Panc1 (cell line): ENCODE data around the gene ESF1. TPM values are rescaled to one million over a fixed set of nuclear protein-coding genes. Genes with fewer than 3 reads are reported as not detected.

Experiments
- ATAC-seq: fragments of 200-7000 bp; cut with Tn5 transposase; 2 replicates; pipeline ENCODE4 v1.9.1; 2020; ENCODE audit warnings: mild to moderate bottlenecking, moderate library complexity
- BruUV-seq: library from RNA; stranded (reverse); fragments of 400-500 nt; replicated peaks from 2 replicates; lab custom pipeline; 2021; lab: Mats Ljungman, UMichigan
- CTCF ChIA-PET: fragments of 300-600 bp; sonication (Branson Sonifier 250); formaldehyde crosslinking; loops from one replicate; lab custom pipeline; 2022; ENCODE audit warnings: antibody characterized with exemption; lab: Charles Lee
- POLR2A ChIA-PET: fragments of 300-600 bp; sonication (Branson Sonifier 250); formaldehyde crosslinking; loops from one replicate; lab custom pipeline; 2022; ENCODE audit warnings: antibody characterized with exemption; lab: Charles Lee
- DNase-seq: peaks from one replicate; pipeline ENCODE4 v3.0.0-alpha.2; 2010; ENCODE audit warnings: low read depth, low spot score
- H3K27ac ChIP-seq: 2 replicates; pipeline ENCODE4 v1.5.1; 2011; ENCODE audit warnings: mild to moderate bottlenecking, low read length, inconsistent platforms
- H3K27me3 ChIP-seq: fragments of 200-500 bp; sonication (Bioruptor generic); 2 replicates; pipeline ENCODE4 v1.6.0; 2014; ENCODE audit warnings: low read length, inconsistent platforms; ENCODE audit not compliant: control insufficient read depth, insufficient read depth
- H3K36me3 ChIP-seq: fragments of 200-500 bp; sonication (Bioruptor generic); 2 replicates; pipeline ENCODE4 v1.5.1; 2014; ENCODE audit warnings: inconsistent platforms, mild to moderate bottlenecking, low read length, moderate library complexity; ENCODE audit not compliant: control insufficient read depth, insufficient read depth
- H3K4me1 ChIP-seq: 2 replicates; pipeline ENCODE4 v1.5.1; 2011; ENCODE audit warnings: inconsistent platforms, mild to moderate bottlenecking, low read length, moderate library complexity; ENCODE audit not compliant: control insufficient read depth, insufficient read depth
- H3K4me3 ChIP-seq, 2 experiments: 2 replicates each; pipeline ENCODE4 v1.5.1; 2011 to 2012; ENCODE audit warnings: low read depth in 2 of 2, low read length in 2 of 2, mild to moderate bottlenecking in 2 of 2, inconsistent platforms in 1 of 2, moderate library complexity in 1 of 2
- H3K9me3 ChIP-seq: fragments of 200-500 bp; sonication (Bioruptor generic); 2 replicates; pipeline ENCODE4 v1.5.1; 2014; ENCODE audit warnings: low read depth, mild to moderate bottlenecking, inconsistent platforms, low read length, moderate library complexity; ENCODE audit not compliant: control insufficient read depth, insufficient read depth
- CTCF ChIP-seq: fragments of 450-650 bp; IDR thresholded peaks from 2 replicates; pipeline ENCODE4 v1.5.1; 2017; ENCODE audit warnings: mild to moderate bottlenecking
- POLR2AphosphoS5 ChIP-seq: IDR thresholded peaks from 2 replicates; pipeline ENCODE4 v1.6.1; 2012; ENCODE audit warnings: mild to moderate bottlenecking, low read depth, low read length, moderate library complexity
- SIN3A ChIP-seq: IDR thresholded peaks from 2 replicates; pipeline ENCODE4 v1.6.1; 2012; ENCODE audit warnings: low read depth, mild to moderate bottlenecking, low read length, moderate library complexity, borderline replicate concordance; ENCODE audit not compliant: insufficient read depth
- TCF7L2 ChIP-seq: IDR thresholded peaks from 2 replicates; pipeline ENCODE4 v1.6.1; 2011; ENCODE audit warnings: mild to moderate bottlenecking, low read depth, low read length, inconsistent platforms
- in situ Hi-C: cut with HindIII; loops from 2 replicates; pipeline ENCODE4 v1.10.0; 2016; ENCODE audit warnings: low sequenced_read_pairs, low pct_unique_long_range_greater_than_20kb
- intact Hi-C: fragments of 100-400 bp; cut with micrococcal nuclease; formaldehyde crosslinking; loops from one replicate; pipeline ENCODE4 v1.10.0; 2022; ENCODE audit not compliant: unreplicated experiment
- total RNA-seq: library from RNA; stranded (reverse); gene quantifications from one replicate; pipeline ENCODE4 v1.2.1, GENCODE V29; 2021; ENCODE audit not compliant: unreplicated experiment
- TF ChIP-seq, protein P1 (sequence below), 2 experiments: IDR thresholded peaks; 2 replicates each; pipeline ENCODE4 v1.6.1; 2011 to 2012; ENCODE audit warnings: low read depth in 2 of 2, control low read depth in 1 of 2, low read length in 1 of 2, mild to moderate bottlenecking in 1 of 2, moderate library complexity in 1 of 2; ENCODE audit not compliant: insufficient read depth in 1 of 2

The ESF1 gene
- total RNA-seq, 1 experiment from 2014 or later, result 26.4 TPM

- ChIA-PET CTCF (no interaction called here), POLR2A (no interaction called here)
- in situ Hi-C loops (no loop called here), intact Hi-C loops (no loop called here)
- no peaks in the 10 kb centered on the region for H3K4me1 ChIP-seq
- H3K9me3 ChIP-seq, result no peaks in the 10 kb centered on the region
- no TSS peak for BruUV-seq
- H3K4me3 ChIP-seq, result no peak overlapping the region
- TF ChIP-seq POLR2AphosphoS5 (no peak), TCF7L2 (no peak), CTCF (no peak), SIN3A (no peak)
- TF ChIP-seq, protein P1, sequence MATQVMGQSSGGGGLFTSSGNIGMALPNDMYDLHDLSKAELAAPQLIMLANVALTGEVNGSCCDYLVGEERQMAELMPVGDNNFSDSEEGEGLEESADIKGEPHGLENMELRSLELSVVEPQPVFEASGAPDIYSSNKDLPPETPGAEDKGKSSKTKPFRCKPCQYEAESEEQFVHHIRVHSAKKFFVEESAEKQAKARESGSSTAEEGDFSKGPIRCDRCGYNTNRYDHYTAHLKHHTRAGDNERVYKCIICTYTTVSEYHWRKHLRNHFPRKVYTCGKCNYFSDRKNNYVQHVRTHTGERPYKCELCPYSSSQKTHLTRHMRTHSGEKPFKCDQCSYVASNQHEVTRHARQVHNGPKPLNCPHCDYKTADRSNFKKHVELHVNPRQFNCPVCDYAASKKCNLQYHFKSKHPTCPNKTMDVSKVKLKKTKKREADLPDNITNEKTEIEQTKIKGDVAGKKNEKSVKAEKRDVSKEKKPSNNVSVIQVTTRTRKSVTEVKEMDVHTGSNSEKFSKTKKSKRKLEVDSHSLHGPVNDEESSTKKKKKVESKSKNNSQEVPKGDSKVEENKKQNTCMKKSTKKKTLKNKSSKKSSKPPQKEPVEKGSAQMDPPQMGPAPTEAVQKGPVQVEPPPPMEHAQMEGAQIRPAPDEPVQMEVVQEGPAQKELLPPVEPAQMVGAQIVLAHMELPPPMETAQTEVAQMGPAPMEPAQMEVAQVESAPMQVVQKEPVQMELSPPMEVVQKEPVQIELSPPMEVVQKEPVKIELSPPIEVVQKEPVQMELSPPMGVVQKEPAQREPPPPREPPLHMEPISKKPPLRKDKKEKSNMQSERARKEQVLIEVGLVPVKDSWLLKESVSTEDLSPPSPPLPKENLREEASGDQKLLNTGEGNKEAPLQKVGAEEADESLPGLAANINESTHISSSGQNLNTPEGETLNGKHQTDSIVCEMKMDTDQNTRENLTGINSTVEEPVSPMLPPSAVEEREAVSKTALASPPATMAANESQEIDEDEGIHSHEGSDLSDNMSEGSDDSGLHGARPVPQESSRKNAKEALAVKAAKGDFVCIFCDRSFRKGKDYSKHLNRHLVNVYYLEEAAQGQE (IDR thresholded peaks at IDR 0.05; ENCODE audit: insufficient read depth in 1 of 2, low read depth in 2 of 2, low read length in 1 of 2), result no peak
- DNase-seq, result no peak
- H3K27me3 ChIP-seq, result no peaks in the 10 kb centered on the region
- H3K36me3 ChIP-seq, result peaks cover 56% of the 10 kb centered on the region
- no peak overlapping the region for H3K27ac ChIP-seq
- ATAC-seq, result no peak
Observed at GRCh38 chr20:13793001-13793400, 8.3 kb upstream of the ESF1 start.

GRCh38 chr20:13791540-13792459 lies 7.1 kb upstream of the ESF1 start:
- BruUV-seq, result no TSS peak
- Histone ChIP-seq H3K27me3 (no peaks in the 10 kb centered on the region), H3K4me3 (no peak overlapping the region), H3K27ac (no peak overlapping the region), H3K9me3 (no peaks in the 10 kb centered on the region), H3K4me1 (peaks cover 2% of the 10 kb centered on the region), H3K36me3 (peaks cover 57% of the 10 kb centered on the region)
- POLR2A ChIA-PET, result no interaction called here
- DNase-seq, result no peak
- in situ Hi-C loops (no loop called here), intact Hi-C loops (no loop called here)
- no peak for ATAC-seq
- TF ChIP-seq TCF7L2 (no peak), POLR2AphosphoS5 (no peak)
- CTCF ChIA-PET, result no interaction called here

GRCh38 chr20:13790708-13791107 lies 6.0 kb upstream of the ESF1 start:
- H3K27me3 ChIP-seq, result no peaks in the 10 kb centered on the region
- H3K4me3 ChIP-seq, result no peak overlapping the region
- ChIA-PET CTCF (no interaction called here), POLR2A (no interaction called here)
- TF ChIP-seq, protein P1 (IDR thresholded peaks at IDR 0.05; ENCODE audit: insufficient read depth in 1 of 2, low read depth in 2 of 2, low read length in 1 of 2), result no peak
- TF ChIP-seq SIN3A, result no peak
- TF ChIP-seq POLR2AphosphoS5, result no peak
- TF ChIP-seq TCF7L2, result no peak
- TF ChIP-seq CTCF, result no peak
- ATAC-seq (no peak), DNase-seq (no peak)
- BruUV-seq, result no TSS peak
- in situ Hi-C loops, result no loop called here
- no peaks in the 10 kb centered on the region for H3K9me3 ChIP-seq
- intact Hi-C loops, result no loop called here
- peaks cover 7% of the 10 kb centered on the region for H3K4me1 ChIP-seq
- no peak overlapping the region for H3K27ac ChIP-seq
- H3K36me3 ChIP-seq, result peaks cover 55% of the 10 kb centered on the region
